GM21360 (cell line): Measurements from ENCODE around the gene NSUN6.

Source experiments
- ATAC-seq: cut with Tn5 transposase; IDR thresholded peaks from one replicate; pipeline ENCODE4 v1.9.1; 2021; ENCODE audit warnings: mild to moderate bottlenecking, moderate library complexity; ENCODE audit not compliant: unreplicated experiment

Gene NSUN6

DNA sequence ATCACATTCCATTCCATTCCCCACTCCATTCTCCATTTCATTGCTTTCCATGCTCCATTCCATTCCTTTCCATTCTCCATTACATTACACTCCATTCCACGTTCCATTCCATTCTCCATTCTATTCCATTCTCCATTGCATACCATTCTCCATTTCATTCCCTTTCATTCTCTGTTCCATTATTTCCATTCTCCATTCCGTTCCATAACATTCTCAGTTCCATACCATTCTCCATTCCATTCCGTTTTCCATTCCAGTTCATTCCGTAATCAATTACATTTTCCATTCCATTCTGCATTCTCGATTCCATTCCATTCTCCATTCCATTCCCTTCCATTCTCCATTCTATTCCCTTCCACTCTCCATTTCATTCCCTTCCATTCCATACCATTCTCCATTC, 86.4 kb downstream of the NSUN6 start:
- no peak for ATAC-seq

DNA sequence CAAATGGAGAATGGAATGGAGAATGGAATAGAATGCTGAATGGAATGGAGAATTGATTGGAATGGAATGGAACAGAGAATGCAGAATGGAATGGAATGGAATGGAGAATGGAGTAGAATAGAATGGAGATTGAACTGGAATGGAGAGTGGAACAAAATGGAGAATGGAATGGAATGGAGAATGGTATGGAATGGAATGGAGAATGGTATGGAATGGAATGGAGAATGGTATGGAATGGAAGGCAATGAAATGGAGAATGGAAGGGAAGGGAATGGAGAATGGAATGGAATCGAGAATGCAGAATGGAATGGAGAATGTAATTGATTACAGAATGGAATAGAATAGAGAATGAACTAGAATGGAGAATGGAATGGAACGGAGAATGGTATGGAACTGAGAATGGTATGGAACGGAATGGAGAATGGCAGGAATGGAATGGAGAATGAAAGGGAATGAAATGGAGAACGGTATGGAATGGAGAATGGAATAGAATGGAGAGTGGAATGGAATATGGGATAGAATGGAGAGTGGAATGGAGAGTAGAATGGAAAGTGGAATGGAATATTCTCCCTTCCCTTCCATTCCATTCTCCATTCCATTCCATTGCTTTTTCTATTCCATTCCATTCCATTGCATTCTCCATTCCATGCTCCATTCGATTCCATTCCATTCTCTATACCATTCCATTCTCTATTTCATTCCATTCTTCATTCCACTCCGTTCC, 88.2 kb downstream of the NSUN6 start:
- no peak for ATAC-seq

DNA sequence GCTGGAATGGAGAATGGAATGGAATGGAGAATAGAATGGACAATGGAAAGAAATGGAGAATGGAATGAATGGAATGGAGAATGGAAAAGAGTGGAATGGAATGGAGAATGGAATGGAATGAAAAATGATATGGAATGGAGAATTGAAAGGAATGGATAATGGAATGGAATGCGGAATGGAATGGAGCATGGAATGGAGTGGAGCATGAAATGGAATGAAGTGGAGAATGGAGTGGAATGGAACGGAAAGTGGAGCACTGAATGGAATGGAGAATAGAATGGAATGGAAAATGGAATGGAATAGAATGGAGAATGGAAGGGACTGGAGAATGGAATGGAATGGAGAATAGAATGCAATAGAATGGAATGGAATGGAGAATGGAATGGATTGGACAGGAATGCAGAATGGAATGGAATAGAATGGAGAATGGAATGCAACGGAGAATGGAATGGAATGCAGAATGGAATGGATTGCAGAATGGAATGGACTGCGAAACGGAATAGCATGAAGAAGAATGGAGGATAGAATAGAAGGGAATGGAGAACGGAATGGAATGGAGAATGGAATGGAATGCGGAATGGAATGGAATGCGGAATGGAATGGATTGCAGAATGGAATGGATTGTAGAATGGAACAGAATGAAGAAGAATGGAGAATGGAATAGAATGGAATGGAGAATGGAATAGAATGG, 89.4 kb downstream of the NSUN6 start:
- ATAC-seq: no peak

DNA sequence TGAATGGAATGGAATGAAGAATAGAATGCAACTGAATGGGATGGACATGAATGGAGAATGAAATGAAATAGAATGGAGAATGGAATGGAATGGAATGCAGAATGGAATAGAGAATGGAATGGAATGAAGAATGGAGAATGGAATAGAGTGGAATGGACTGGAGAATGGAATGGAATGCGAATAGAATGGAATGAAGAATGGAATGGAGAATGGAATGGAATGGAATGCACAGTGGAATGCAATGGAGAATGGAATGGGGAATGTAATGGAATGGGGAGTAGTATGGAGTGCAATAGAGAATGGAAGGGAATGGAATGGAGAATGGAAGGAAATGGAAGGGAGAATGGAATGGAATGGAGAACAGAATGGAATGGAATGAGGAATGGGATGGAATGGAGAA, 93.4 kb downstream of the NSUN6 start:
- ATAC-seq: no peak

- no peak for ATAC-seq
Measured at GRCh38 chr10:18556522-18557147, 94.8 kb downstream of the NSUN6 start.

GRCh38 chr10:18554479-18554878, 96.9 kb downstream of the NSUN6 start:
- ATAC-seq: no peak

- no peak for ATAC-seq
Measured at GRCh38 chr10:18551473-18551872, 99.9 kb downstream of the NSUN6 start.

- ATAC-seq: no peak
Measured at GRCh38 chr10:18549105-18549504, 102.3 kb downstream of the NSUN6 start.

DNA sequence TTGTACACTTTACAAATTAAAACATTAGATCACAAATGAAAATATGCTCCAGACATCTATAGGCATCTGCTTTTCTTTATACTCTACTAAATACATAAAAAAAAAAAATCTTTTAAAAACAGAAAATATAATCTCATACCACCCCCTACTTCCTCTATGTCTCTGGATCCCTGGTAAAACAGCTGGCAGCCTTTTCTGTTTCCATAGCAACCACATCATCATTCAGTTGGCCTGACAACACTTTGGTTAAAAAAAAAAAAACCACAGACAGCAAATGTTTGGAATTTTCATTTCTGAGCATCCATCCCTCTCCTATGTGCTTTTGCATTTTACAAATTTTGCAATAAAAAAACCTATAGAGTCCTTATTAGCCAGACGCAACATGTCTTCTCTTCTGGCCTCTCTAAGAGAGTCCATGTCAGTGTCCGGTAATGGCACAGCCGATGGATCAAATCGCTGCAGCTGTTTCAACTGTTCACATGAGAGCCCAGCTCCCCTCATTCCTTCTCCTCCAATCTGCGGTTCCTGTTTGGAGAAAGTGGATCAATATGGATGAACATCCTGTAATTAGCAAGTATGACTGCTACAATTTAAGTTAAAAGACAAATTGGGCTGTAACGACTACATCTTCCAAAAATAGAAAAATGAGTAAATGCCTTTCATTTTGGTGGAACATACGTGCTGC, 105.6 kb downstream of the NSUN6 start:
- ATAC-seq: no peak

- ATAC-seq: no peak
Measured at GRCh38 chr10:18542832-18543231, 108.6 kb downstream of the NSUN6 start.

DNA sequence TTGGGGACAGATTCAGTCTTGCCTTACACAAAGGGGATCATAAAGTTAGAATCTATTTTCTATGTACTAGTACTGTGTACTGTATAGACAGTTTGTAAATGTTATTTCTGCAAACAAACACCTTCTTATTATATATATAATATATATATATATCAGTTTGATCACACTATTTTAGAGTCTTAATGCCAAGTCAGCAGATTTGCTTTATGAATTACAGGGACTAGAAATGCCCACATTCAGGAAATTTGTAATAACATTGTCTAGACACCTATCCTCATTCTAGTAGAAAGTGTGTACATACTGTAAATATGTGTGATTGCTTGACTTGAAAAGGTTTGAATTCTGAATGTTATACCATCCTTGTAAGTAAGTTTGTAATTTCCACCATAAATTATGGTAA, 111.2 kb downstream of the NSUN6 start:
- no peak for ATAC-seq

GRCh38 chr10:18539335-18539734, 112.1 kb downstream of the NSUN6 start:
- ATAC-seq: no peak

DNA sequence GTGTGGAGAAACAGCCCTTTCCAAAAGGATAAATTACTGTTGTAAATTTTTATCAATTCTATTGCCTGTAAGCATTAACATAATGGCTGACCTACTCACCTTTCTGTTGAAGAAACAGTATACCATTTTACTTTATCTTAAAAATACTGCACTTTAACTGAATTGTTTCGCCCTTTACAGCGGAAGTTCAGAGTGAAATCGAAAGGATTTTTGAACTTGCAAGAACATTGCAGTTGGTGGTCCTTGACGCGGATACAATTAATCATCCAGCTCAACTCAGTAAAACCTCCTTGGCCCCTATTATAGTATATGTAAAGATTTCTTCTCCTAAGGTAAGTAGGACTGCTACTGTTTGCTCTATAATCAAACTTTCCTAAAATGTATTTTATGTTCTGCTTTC, 117.5 kb downstream of the NSUN6 start:
- ATAC-seq: no peak

GRCh38 chr10:18532881-18533535, 118.4 kb downstream of the NSUN6 start:
- ATAC-seq: no peak

- no peak for ATAC-seq
Measured at GRCh38 chr10:18528292-18528691, 123.1 kb downstream of the NSUN6 start.

DNA sequence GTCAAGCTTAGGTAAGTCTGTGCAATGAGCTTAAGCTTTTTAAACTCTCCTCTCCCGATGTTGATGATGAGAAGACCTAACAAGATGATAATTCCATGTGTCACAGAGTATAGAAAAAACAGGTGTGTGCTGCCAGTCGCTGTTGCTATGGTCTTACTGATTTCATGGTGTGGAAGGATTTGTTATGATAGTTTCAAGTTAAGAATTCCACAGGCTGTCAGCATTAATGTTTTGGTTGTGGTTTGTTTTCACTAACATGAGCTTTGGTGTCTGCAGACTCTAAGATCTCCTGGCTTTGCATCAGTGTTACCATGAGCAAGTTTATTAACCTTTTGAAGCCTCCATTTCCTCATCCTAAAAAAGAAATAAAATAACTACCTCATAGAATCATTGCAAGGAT, 123.7 kb downstream of the NSUN6 start:
- no peak for ATAC-seq

DNA sequence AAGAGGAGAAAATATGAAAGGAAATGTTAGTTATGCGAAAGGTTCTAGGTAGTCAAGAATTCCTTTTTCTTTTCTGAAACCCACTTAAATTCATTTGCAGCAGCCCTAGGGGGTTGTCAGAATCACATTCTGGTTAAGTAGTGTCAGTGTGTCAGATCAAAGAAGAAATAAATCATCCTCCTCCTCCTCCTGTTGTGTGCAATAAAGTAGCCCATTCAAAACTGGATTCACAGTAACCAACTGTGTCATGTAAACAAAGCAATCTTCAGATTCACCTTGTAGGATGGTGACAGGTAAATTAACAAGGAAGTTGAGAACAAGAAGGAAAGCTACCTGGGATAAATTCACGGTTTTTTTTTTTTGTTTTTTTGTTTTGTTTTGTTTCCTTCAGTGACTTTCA, 127.5 kb downstream of the NSUN6 start:
- no peak for ATAC-seq

- no peak for ATAC-seq
Measured at GRCh38 chr10:18523025-18523424, 128.4 kb downstream of the NSUN6 start.

DNA sequence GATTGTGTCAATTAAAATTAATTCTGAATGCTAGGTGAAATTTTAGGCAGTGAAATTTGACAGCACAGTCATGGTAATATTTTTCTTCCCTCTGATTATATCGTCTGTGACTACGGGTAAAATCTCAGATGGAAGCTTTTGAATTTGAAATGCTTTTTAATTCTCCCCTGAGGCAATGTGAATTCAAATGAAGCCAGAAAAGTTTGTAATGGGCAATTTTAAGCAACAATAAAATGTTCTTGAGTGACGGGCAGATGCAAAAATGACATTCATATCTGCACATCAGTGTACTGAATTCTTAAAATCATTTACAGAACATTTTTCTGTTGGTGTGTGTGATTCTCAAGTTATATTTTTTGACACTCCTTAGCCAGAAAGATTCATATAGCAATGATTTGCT, 134.5 kb downstream of the NSUN6 start:
- ATAC-seq: no peak

- no peak for ATAC-seq
Measured at GRCh38 chr10:18514537-18514936, 136.8 kb downstream of the NSUN6 start.

GRCh38 chr10:18508587-18508986, 142.8 kb downstream of the NSUN6 start:
- ATAC-seq: no peak
